ENCODE measurements around the gene NR0B2.
"Not testable (repeated sequence)": the region's sequence is repeated elsewhere in the genome, so short reads cannot be mapped to it uniquely, and the experiment has no call there.

Gene NR0B2

GRCh38 chr1:26882696-26883463, 30.9 kb downstream of the NR0B2 start:
- ATAC-seq, result no peak
- DNase-seq (ENCODE audit: low spot score in 2 of 2), result no peak
- H3K36me3 Mint-ChIP-seq, result peaks cover 97% of the 10 kb centered on the region
- peak overlapping the region; percentile 1 for H3K27ac Mint-ChIP-seq
- H3K4me1 Mint-ChIP-seq, result peaks cover 18% of the 10 kb centered on the region
- no peaks in the 10 kb centered on the region for H3K9me3 Mint-ChIP-seq
- H3K4me3 Mint-ChIP-seq, result no peak overlapping the region

GRCh38 chr1:26881611-26882010, 32.2 kb downstream of the NR0B2 start:
- not testable (repeated sequence) for ATAC-seq; DNase-seq (ENCODE audit: low spot score in 2 of 2); H3K4me3 Mint-ChIP-seq; H3K9me3 Mint-ChIP-seq; H3K27ac Mint-ChIP-seq
- Mint-ChIP-seq H3K36me3 (peaks cover 87% of the 10 kb centered on the region), H3K4me1 (peaks cover 11% of the 10 kb centered on the region)

- no peak for ATAC-seq
- H3K27ac Mint-ChIP-seq, result no peak overlapping the region
- no peak overlapping the region for H3K4me3 Mint-ChIP-seq
- H3K9me3 Mint-ChIP-seq, result no peaks in the 10 kb centered on the region
- H3K4me1 Mint-ChIP-seq, result peaks cover 7% of the 10 kb centered on the region
- H3K36me3 Mint-ChIP-seq, result peaks cover 74% of the 10 kb centered on the region
- no peak for DNase-seq (ENCODE audit: low spot score in 2 of 2)
Observed at GRCh38 chr1:26879793-26880192, 34.0 kb downstream of the NR0B2 start.

- DNase-seq (ENCODE audit: low spot score in 2 of 2) (no peak), ATAC-seq (no peak)
- Mint-ChIP-seq H3K36me3 (peaks cover 59% of the 10 kb centered on the region), H3K27ac (no peak overlapping the region), H3K9me3 (no peaks in the 10 kb centered on the region), H3K4me1 (no peaks in the 10 kb centered on the region), H3K4me3 (no peak overlapping the region)
Observed at GRCh38 chr1:26877326-26877725, 36.4 kb downstream of the NR0B2 start.

GRCh38 chr1:26874896-26875295, 38.9 kb downstream of the NR0B2 start:
- Mint-ChIP-seq H3K36me3 (peaks cover 34% of the 10 kb centered on the region), H3K4me1 (no peaks in the 10 kb centered on the region), H3K4me3 (no peak overlapping the region), H3K9me3 (no peaks in the 10 kb centered on the region), H3K27ac (peak overlapping the region; percentile 48)
- DNase-seq (ENCODE audit: low spot score in 2 of 2), result no peak
- ATAC-seq, result no peak

- not testable (repeated sequence) for H3K4me3 Mint-ChIP-seq; H3K27ac Mint-ChIP-seq; H3K9me3 Mint-ChIP-seq; H3K4me1 Mint-ChIP-seq; ATAC-seq; DNase-seq (ENCODE audit: low spot score in 2 of 2)
- peaks cover 17% of the 10 kb centered on the region for H3K36me3 Mint-ChIP-seq
Observed at GRCh38 chr1:26873097-26873496, 40.7 kb downstream of the NR0B2 start.

- peak; percentile 96 for ATAC-seq
- Mint-ChIP-seq H3K4me3 (peak overlapping the region; percentile 90), H3K27ac (peak overlapping the region; percentile 90), H3K4me1 (peaks cover 37% of the 10 kb centered on the region), H3K36me3 (peaks cover 11% of the 10 kb centered on the region), H3K9me3 (no peaks in the 10 kb centered on the region)
- DNase-seq (ENCODE audit: low spot score in 2 of 2), result peak; percentile 95 to 96
Observed at GRCh38 chr1:26864610-26865480, 48.9 kb downstream of the NR0B2 start.

- Mint-ChIP-seq H3K9me3 (no peaks in the 10 kb centered on the region), H3K4me3 (peak overlapping the region; percentile 90), H3K27ac (peak overlapping the region; percentile 90), H3K4me1 (peaks cover 37% of the 10 kb centered on the region), H3K36me3 (peaks cover 20% of the 10 kb centered on the region)
- DNase-seq (ENCODE audit: low spot score in 2 of 2), result no peak
- ATAC-seq, result no peak
Observed at GRCh38 chr1:26863685-26864077, 50.1 kb downstream of the NR0B2 start.

GRCh38 chr1:26862781-26863684, 50.7 kb downstream of the NR0B2 start, which contains the start of gene SFN:
TSS of gene SFN (plus strand) at chr1:26863149. CDS start at chr1:26863213, 64 bp downstream.
- H3K36me3 Mint-ChIP-seq, result peaks cover 24% of the 10 kb centered on the region
- H3K4me1 Mint-ChIP-seq, result peaks cover 37% of the 10 kb centered on the region
- no peaks in the 10 kb centered on the region for H3K9me3 Mint-ChIP-seq
- peak within 1 kb of the TSS; percentile 90 for H3K4me3 Mint-ChIP-seq
- peak within 1 kb of the TSS; percentile 90 for H3K27ac Mint-ChIP-seq
- peak in 1 of 2 donors; percentile 75 for DNase-seq (ENCODE audit: low spot score in 2 of 2)
- ATAC-seq, result no peak

- no peaks in the 10 kb centered on the region for H3K9me3 Mint-ChIP-seq
- DNase-seq (ENCODE audit: low spot score in 2 of 2), result no peak
- ATAC-seq, result no peak
- H3K36me3 Mint-ChIP-seq, result peaks cover 32% of the 10 kb centered on the region
- H3K4me1 Mint-ChIP-seq, result peaks cover 38% of the 10 kb centered on the region
- no peak overlapping the region for H3K4me3 Mint-ChIP-seq
- H3K27ac Mint-ChIP-seq, result peak overlapping the region; percentile 83
Observed at GRCh38 chr1:26861889-26862378, 51.8 kb downstream of the NR0B2 start.

Measured in stimulated activated effector memory CD8-positive, alpha-beta T cell treated with anti-CD3 and anti-CD28 coated beads, Interleukin-12 subunit alpha, Interleukin-12 subunit beta, amount 100 ng/mL, for 72 hours (primary cell).